ENCODE results near the gene ARHGAP29.

GRCh38 chr1:94246692-94247137 lies 9.3 kb upstream of the ARHGAP29 start:
- TF ChIP-seq CTCF (optimal IDR thresholded peaks at IDR 0.05 in 1 of 3, IDR thresholded peaks at IDR 0.05 in 1 of 3, conservative IDR thresholded peaks at IDR 0.05 in 1 of 3; ENCODE audit: extremely low read depth in 1 of 3, insufficient read depth in 2 of 3, low read length in 3 of 3) (no peak), EZH2 (IDR thresholded peaks at IDR 0.05; ENCODE audit: low read length) (no peak)

Measured in keratinocyte (primary cell).